ENCODE results near the gene FGD3.

- TF ChIP-seq CTCF (conservative IDR thresholded peaks at IDR 0.05) = no peak
- TF ChIP-seq ZFX (IDR thresholded peaks at IDR 0.05) = no peak
Observed at GRCh38 chr9:92970467-92970923, 23.2 kb downstream of the FGD3 start.

Data from C4-2B (cell line).